ENCODE results near the gene SPRING1. TPM values are rescaled to one million over a fixed set of nuclear protein-coding genes. Genes with fewer than 3 reads are reported as not detected.

The SPRING1 gene
- polyA plus RNA-seq, 2 of the 4 experiments (the other 2 are of a cell fraction) = 11.2 to 17.4 TPM

DNA sequence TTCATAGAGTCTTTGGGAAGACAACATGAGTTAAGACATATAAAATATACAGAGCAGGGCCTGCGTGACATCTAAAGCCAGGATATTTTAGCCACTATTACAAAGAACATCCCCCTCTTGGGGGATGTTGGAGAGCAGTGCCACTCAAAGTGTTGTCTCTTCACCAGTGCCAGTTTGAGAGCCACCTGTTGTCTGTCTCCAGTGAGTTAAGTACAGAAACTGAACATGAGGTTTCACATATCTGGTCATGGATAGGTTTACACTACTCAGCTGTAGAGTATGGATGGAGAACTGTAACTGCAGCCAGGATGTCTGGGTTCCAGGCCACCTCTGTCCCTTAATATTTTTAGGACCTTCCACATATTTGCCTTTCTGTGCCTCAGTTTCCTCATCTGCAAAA is 39.4 kb upstream of the SPRING1 start:
- 94% methylated on average over 1 of the region's 1 CpG for WGBS (ENCODE audit: missing lambda C conversion rate)
- Histone ChIP-seq H3K4me3 (no peak overlapping the region), H3K9me3 (no peaks in the 10 kb centered on the region), H3K27ac (no peak overlapping the region), H3K4me1 (no peaks in the 10 kb centered on the region), H3K4me2 (no peak overlapping the region)
- TF ChIP-seq EHF (CRISPR knock-in tag; IDR thresholded peaks at IDR 0.05) = no peak
- TF ChIP-seq CHD4 (IDR thresholded peaks at IDR 0.05; ENCODE audit: borderline replicate concordance) = no peak
- no peak for TF ChIP-seq RCOR1 (IDR thresholded peaks at IDR 0.05; ENCODE audit: low read depth, low read length)
- no peak for TF ChIP-seq RAD21 (conservative IDR thresholded peaks at IDR 0.05 in 1 of 2, IDR thresholded peaks at IDR 0.05 in 1 of 2)
- TF ChIP-seq PHF8 (IDR thresholded peaks at IDR 0.05; ENCODE audit: borderline replicate concordance, low read depth) = no peak
- TF ChIP-seq JUN (IDR thresholded peaks at IDR 0.05) = no peak
- TF ChIP-seq HOXB5 (CRISPR knock-in tag; IDR thresholded peaks at IDR 0.05) = no peak
- no peak for TF ChIP-seq SMC3 (IDR thresholded peaks at IDR 0.05)
- TF ChIP-seq ZSCAN20 (CRISPR knock-in tag; IDR thresholded peaks at IDR 0.05) = no peak
- TF ChIP-seq RARB (CRISPR knock-in tag; IDR thresholded peaks at IDR 0.05) = no peak
- TF ChIP-seq ESRRA (IDR thresholded peaks at IDR 0.05; ENCODE audit: borderline replicate concordance, low read length) = no peak
- no peak for TF ChIP-seq HMGXB4 (CRISPR knock-in tag; IDR thresholded peaks at IDR 0.05; ENCODE audit: borderline replicate concordance)
- TF ChIP-seq, protein P1, sequence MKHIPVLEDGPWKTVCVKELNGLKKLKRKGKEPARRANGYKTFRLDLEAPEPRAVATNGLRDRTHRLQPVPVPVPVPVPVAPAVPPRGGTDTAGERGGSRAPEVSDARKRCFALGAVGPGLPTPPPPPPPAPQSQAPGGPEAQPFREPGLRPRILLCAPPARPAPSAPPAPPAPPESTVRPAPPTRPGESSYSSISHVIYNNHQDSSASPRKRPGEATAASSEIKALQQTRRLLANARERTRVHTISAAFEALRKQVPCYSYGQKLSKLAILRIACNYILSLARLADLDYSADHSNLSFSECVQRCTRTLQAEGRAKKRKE (CRISPR knock-in tag; IDR thresholded peaks at IDR 0.05; ENCODE audit: low read depth) = no peak
- TF ChIP-seq FOSL2 (IDR thresholded peaks at IDR 0.05) = no peak
- no peak for TF ChIP-seq FOSL2 (CRISPR knock-in tag; IDR thresholded peaks at IDR 0.05)
- no peak for TF ChIP-seq TFCP2L1 (CRISPR knock-in tag; IDR thresholded peaks at IDR 0.05)
- TF ChIP-seq TP53 (CRISPR knock-in tag; IDR thresholded peaks at IDR 0.05) = no peak
- no peak for TF ChIP-seq HEYL (CRISPR knock-in tag; IDR thresholded peaks at IDR 0.05)
- TF ChIP-seq MAZ (IDR thresholded peaks at IDR 0.05; ENCODE audit: borderline replicate concordance, low read depth, low read length) = no peak
- ChIA-PET POLR2A (no interaction called here), CTCF (no interaction called here)
- ATAC-seq = no peak; a peak in 1 of 6 replicates
- FAIRE-seq = no peak
- no peak for DNase-seq (ENCODE audit: low read depth in 1 of 2, low spot score in 1 of 2)

- peak; percentile 67 for FAIRE-seq
- DNase-seq (ENCODE audit: low read depth in 1 of 2, low spot score in 1 of 2) = no peak
- H3K9me3 ChIP-seq = no peaks in the 10 kb centered on the region
- POLR2A ChIA-PET = no interaction called here
- CTCF ChIA-PET = interaction anchor here (1.4 kb wide), 1 partner anchor 12 kb away, joined by 4 read pairs; no protein-coding TSS in a partner anchor
- H3K4me2 ChIP-seq = no peak overlapping the region
- TF ChIP-seq, protein P2, sequence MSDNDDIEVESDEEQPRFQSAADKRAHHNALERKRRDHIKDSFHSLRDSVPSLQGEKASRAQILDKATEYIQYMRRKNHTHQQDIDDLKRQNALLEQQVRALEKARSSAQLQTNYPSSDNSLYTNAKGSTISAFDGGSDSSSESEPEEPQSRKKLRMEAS (IDR thresholded peaks at IDR 0.05) = no peak
- TF ChIP-seq FOSB (CRISPR knock-in tag; IDR thresholded peaks at IDR 0.05) (no peak), PHF8 (IDR thresholded peaks at IDR 0.05; ENCODE audit: borderline replicate concordance, low read depth) (no peak)
- 70% methylated on average over 4 of the region's 4 CpGs for WGBS (ENCODE audit: missing lambda C conversion rate)
- ATAC-seq = no peak
- no peaks in the 10 kb centered on the region for H3K4me1 ChIP-seq
- no peak overlapping the region for H3K4me3 ChIP-seq
- H3K27ac ChIP-seq = no peak overlapping the region
Measured at GRCh38 chr12:116774020-116774419, 36.2 kb upstream of the SPRING1 start.

DNA sequence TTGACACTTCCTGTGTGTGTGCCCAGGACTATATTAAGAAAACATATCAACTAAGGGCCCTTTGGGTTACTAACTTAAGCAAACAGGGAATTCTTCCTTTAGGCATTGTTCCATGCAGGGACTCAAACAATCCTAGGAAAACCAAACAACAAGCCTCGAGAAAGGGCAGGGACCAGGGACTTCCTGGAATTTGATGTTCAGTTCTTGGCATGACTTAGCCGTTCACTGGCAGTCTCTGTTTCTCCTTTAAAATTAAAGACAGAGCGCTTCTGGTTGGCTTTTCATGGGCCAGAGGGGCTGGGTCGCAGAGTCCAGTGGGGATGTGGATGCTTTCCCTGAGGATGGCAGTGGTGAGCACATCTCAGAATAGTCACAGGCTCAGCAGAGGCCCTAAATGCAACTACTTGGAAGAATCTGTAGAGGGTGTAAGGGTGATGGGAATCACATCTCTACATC is 35.4 kb upstream of the SPRING1 start:
- no peak overlapping the region for H3K27ac ChIP-seq
- no peaks in the 10 kb centered on the region for H3K4me1 ChIP-seq
- DNase-seq (ENCODE audit: low read depth in 1 of 2, low spot score in 1 of 2) (peak; percentile 28 to 43), FAIRE-seq (no peak), ATAC-seq (peak; percentile 68 to 83; a peak in 5 of 6 replicates)
- H3K4me2 ChIP-seq = no peak overlapping the region
- H3K4me3 ChIP-seq = no peak overlapping the region
- ChIA-PET CTCF (no interaction called here), POLR2A (no interaction called here)
- 81% methylated on average over 4 of the region's 4 CpGs for WGBS (ENCODE audit: missing lambda C conversion rate)
- no peaks in the 10 kb centered on the region for H3K9me3 ChIP-seq
- no peak for TF ChIP-seq ZC3H11A (IDR thresholded peaks at IDR 0.05)
- no peak for TF ChIP-seq HOXB13 (CRISPR knock-in tag; IDR thresholded peaks at IDR 0.05; ENCODE audit: low read depth)
- TF ChIP-seq FOSB (CRISPR knock-in tag; IDR thresholded peaks at IDR 0.05) = no peak
- TF ChIP-seq KDM1A (IDR thresholded peaks at IDR 0.05; ENCODE audit: low read depth) = no peak
- no peak for TF ChIP-seq ELK1 (IDR thresholded peaks at IDR 0.05; ENCODE audit: low read depth, low read length)
- no peak for TF ChIP-seq FOXS1 (CRISPR knock-in tag; IDR thresholded peaks at IDR 0.05)
- no peak for TF ChIP-seq HMGXB4 (CRISPR knock-in tag; IDR thresholded peaks at IDR 0.05; ENCODE audit: borderline replicate concordance)
- no peak for TF ChIP-seq RFX5 (IDR thresholded peaks at IDR 0.05)
- no peak for TF ChIP-seq HEYL (CRISPR knock-in tag; IDR thresholded peaks at IDR 0.05)
- TF ChIP-seq USF2 (IDR thresholded peaks at IDR 0.05) = no peak
- no peak for TF ChIP-seq EHMT2 (IDR thresholded peaks at IDR 0.05; ENCODE audit: low read depth)
- TF ChIP-seq MAZ (IDR thresholded peaks at IDR 0.05; ENCODE audit: borderline replicate concordance, low read depth, low read length) = no peak
- TF ChIP-seq EHF (CRISPR knock-in tag; IDR thresholded peaks at IDR 0.05) = no peak
